ENCODE results near the gene EFNA5. TPM values are rescaled to one million over a fixed set of nuclear protein-coding genes. Genes with fewer than 3 reads are reported as not detected.
A peak's percentile ranks its signal among the peaks of the same experiment; 100 is the strongest.

The EFNA5 gene
- total RNA-seq, 2 donors from 2014 or later, result 6.0 to 13.5 TPM

DNA sequence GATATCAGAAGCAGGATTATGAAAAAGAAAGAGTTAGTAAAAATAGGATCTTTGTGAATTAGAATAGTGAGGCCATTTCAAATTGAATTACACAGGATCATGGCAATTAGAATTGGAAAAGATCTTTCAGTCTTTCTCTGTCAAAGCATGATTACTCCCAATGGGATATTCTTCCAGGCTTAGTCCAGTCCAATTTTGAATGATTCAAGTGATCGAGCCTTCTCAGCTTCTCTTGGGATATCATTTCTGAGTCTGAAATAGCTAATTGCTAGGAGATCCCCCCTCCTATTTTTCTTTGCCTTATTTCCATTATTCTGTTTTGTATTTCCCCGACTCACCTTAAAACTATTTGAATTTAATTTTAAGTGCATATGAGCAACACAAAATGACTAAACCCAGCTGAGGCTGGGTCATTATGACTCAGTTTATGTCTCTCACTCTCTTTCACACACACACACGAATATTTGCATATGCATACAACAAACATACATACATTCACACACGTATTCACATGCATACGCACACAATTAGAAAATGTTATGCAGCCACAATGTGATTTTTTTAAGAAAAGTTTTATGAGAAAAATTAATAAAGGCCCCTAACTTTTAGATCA is 34.8 kb upstream of the EFNA5 start:
- peaks cover 3% of the 10 kb centered on the region for H3K9me3 ChIP-seq
- peak overlapping the region; percentile 20 for H3K4me3 ChIP-seq
- H3K4me1 ChIP-seq (ENCODE audit: control insufficient read depth in 1 of 2, low read depth in 2 of 2), result peaks cover 4 to 5% of the 10 kb centered on the region in 2 donors
- ATAC-seq (ENCODE audit: insufficient number of reproducible peaks, low FRiP score, low read depth) (no peak), DNase-seq (ENCODE audit: low spot score) (no peak)
- H3K36me3 ChIP-seq, result no peaks in the 10 kb centered on the region
- TF ChIP-seq, protein P1, sequence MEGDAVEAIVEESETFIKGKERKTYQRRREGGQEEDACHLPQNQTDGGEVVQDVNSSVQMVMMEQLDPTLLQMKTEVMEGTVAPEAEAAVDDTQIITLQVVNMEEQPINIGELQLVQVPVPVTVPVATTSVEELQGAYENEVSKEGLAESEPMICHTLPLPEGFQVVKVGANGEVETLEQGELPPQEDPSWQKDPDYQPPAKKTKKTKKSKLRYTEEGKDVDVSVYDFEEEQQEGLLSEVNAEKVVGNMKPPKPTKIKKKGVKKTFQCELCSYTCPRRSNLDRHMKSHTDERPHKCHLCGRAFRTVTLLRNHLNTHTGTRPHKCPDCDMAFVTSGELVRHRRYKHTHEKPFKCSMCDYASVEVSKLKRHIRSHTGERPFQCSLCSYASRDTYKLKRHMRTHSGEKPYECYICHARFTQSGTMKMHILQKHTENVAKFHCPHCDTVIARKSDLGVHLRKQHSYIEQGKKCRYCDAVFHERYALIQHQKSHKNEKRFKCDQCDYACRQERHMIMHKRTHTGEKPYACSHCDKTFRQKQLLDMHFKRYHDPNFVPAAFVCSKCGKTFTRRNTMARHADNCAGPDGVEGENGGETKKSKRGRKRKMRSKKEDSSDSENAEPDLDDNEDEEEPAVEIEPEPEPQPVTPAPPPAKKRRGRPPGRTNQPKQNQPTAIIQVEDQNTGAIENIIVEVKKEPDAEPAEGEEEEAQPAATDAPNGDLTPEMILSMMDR (IDR thresholded peaks at IDR 0.05), result no peak
- no peak overlapping the region for H3K27ac ChIP-seq
- H3K27me3 ChIP-seq (replicated peaks; ENCODE audit: insufficient read depth), result no peaks in the 10 kb centered on the region

DNA sequence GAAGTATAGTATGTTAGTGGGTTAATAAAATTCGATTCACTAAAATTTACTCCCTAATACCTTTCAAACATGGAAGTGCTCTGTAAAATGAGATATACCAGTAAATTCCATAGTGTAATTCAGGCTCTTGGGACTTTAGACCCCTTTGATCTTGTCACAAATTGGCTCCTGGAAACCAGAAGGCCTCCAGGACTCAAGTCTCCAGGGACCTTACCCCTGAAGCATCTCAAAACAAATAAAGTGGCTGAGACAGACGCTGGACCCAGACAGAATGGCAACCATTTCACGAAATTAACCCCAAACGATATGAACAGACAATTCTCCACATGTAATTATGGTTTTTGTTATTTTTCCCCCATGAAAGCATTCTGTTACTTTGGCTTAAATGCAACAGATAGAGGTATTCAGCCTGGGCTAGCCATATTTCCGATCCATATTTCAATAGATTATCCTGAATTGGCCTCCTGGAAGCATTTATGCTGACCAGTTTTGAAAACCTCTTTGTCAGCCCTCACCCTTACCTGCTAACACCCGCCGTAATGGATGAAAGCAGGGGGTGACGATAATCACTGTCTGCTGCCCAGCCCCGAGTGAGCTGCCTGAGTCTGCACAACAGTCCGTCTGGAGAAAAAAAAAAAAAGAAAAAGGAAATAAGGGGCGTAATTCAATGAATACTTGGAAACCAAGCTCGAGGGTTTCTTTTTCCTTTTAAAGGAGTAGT is 34.1 kb upstream of the EFNA5 start:
- peak overlapping the region; percentile 20 for H3K4me3 ChIP-seq
- TF ChIP-seq, protein P1 (IDR thresholded peaks at IDR 0.05), result no peak
- no peak for ATAC-seq (ENCODE audit: insufficient number of reproducible peaks, low FRiP score, low read depth)

DNA sequence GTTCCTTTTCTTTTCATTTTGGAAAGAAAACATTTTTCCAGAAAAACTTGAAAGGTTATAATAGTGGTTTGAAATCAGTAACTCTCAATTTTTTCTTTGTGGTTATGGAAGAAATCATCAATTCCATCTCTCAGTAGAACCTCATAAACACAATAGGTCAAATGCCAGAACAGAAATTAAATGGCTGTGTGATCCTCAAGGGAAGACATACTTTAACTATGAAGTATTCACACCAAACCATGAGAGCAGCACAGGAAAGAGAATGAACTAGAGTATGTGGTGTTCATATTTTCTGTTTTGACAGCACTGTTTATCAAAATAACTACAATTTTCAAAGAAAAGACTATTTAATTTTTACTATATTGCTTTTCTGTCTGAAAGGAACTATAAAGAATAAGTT is 29.7 kb upstream of the EFNA5 start:
- Histone ChIP-seq H3K27ac (no peak overlapping the region), H3K4me1 (ENCODE audit: control insufficient read depth in 1 of 2, low read depth in 2 of 2) (peaks cover 4% of the 10 kb centered on the region in 2 donors), H3K27me3 (replicated peaks; ENCODE audit: insufficient read depth) (no peaks in the 10 kb centered on the region), H3K9me3 (no peaks in the 10 kb centered on the region), H3K4me3 (no peak overlapping the region), H3K36me3 (no peaks in the 10 kb centered on the region)
- DNase-seq (ENCODE audit: low spot score), result no peak
- no peak for ATAC-seq (ENCODE audit: insufficient number of reproducible peaks, low FRiP score, low read depth)
- TF ChIP-seq, protein P1 (IDR thresholded peaks at IDR 0.05), result no peak

More for the DNA sequence above, 34.1 kb upstream of the EFNA5 start:
- Histone ChIP-seq H3K4me1 (ENCODE audit: control insufficient read depth in 1 of 2, low read depth in 2 of 2) (peaks cover 4 to 5% of the 10 kb centered on the region in 2 donors), H3K36me3 (no peaks in the 10 kb centered on the region), H3K27me3 (replicated peaks; ENCODE audit: insufficient read depth) (no peaks in the 10 kb centered on the region), H3K9me3 (peaks cover 3% of the 10 kb centered on the region), H3K27ac (no peak overlapping the region)
- DNase-seq (ENCODE audit: low spot score), result no peak

GRCh38 chr5:107699425-107699824 is 28.7 kb upstream of the EFNA5 start:
- H3K27me3 ChIP-seq (replicated peaks; ENCODE audit: insufficient read depth), result no peaks in the 10 kb centered on the region
- no peak overlapping the region for H3K4me3 ChIP-seq
- H3K36me3 ChIP-seq, result no peaks in the 10 kb centered on the region
- H3K4me1 ChIP-seq (ENCODE audit: control insufficient read depth in 1 of 2, low read depth in 2 of 2), result no peaks in the 10 kb centered on the region
- TF ChIP-seq, protein P1 (IDR thresholded peaks at IDR 0.05), result no peak
- DNase-seq (ENCODE audit: low spot score), result no peak
- H3K9me3 ChIP-seq, result no peaks in the 10 kb centered on the region
- ATAC-seq (ENCODE audit: insufficient number of reproducible peaks, low FRiP score, low read depth), result no peak
- no peak overlapping the region for H3K27ac ChIP-seq

DNA sequence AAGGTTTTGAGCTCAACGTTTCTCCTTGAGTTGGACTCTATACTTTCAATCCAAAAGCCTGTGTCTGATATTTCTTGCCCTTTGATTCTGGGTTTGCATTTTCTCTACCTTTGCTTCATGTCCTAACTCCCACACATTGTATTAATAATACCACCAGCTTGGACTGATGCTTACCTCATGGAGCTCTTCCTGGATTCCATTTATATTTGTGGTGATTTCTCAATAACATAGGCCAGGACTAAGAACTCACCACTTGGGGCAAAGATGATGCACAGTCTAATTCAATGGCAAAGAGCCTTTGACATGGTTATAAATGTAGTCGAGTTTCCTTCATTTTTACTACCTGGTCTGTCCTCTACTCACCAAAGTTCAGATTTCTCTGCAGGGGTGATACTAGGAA is 27.5 kb upstream of the EFNA5 start:
- no peak for DNase-seq (ENCODE audit: low spot score)
- Histone ChIP-seq H3K4me3 (no peak overlapping the region), H3K4me1 (ENCODE audit: control insufficient read depth in 1 of 2, low read depth in 2 of 2) (no peaks in the 10 kb centered on the region), H3K36me3 (no peaks in the 10 kb centered on the region), H3K9me3 (no peaks in the 10 kb centered on the region), H3K27me3 (replicated peaks; ENCODE audit: insufficient read depth) (no peaks in the 10 kb centered on the region), H3K27ac (no peak overlapping the region)
- TF ChIP-seq, protein P1 (IDR thresholded peaks at IDR 0.05), result no peak
- no peak for ATAC-seq (ENCODE audit: insufficient number of reproducible peaks, low FRiP score, low read depth)
